COLO829 (cell line): ENCODE results near the gene CADPS2.

ENCODE experiments used
- DNase-seq: peaks from one replicate; pipeline ENCODE4 v3.0.0; 2012; ENCODE audit warnings: low spot score

CADPS2 gene

GRCh38 chr7:122364761-122365280 is 521.4 kb downstream of the CADPS2 start:
- DNase-seq, result no peak

DNA sequence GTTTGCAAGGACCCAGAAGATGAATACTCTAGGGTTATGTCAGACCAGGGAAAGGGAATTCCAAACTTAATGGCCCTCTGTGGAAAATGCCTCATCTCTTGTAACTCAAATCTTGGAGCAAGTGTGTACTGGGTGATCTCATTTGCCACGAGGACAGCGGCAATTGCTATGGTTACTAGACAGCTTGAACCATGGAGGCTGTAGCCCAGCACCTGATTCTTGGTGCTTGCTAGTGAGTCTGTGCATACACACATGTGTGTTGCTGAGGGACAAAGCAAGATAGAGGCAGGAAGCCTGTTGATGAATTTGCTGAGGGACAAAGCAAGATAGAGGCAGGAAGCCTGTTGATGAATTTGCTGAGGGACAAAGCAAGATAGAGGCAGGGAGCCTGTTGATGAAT is 523.1 kb downstream of the CADPS2 start:
- no peak for DNase-seq

DNA sequence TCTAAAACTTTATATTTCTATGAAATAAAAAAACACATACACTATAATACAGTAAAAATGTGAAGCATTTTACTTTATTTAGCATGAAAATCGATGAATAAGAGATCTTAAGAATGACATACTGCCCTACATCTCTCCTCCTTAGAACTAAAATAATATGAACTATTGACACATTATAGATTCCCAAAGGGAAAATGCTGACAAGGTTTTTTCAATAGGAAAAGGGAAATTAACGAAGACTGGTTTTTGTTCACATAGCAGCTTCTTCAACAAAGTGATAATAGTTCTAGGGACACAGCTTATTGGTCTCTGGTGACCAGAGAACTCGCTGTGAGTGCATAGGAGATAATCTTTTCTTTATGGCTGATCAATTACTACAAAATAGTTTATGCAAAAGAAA is 523.8 kb downstream of the CADPS2 start:
- DNase-seq, result no peak

DNA sequence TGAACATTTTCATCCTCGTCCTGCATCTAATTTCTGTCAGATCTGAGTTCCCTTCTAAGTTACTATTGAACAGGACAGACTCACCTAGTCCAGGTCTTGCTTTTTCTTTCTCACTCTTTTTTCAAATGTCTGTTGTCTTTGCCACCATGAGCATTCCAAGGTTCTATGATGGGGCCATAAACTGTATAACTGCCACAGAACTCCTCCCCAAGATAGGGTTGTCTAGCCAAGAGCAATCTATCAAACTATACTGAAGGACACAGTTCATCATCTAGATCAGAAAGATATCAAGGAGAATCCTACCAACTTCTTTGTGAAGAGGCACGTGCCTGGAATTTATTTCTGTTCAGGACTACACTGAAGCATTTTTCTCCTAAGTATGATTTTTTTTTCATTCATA is 531.6 kb downstream of the CADPS2 start:
- no peak for DNase-seq

DNA sequence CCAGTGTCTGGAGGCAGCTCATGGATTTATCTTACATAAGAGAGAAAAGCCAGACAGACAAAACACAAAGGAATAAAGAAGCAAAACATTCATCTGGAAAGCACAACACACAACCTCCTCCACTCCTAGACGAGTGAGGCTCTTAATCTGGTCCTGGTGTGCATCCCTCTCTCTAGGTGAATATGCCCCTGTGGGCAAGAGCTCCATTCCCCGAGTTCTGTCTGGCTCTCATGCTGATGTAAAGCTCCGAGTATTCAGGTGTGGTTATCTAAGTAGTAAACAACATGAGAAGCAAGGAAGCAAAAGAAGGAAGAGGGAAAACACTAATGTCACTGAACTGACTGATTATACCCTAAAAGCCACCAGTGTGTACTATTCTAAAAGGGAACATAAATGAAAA is 533.8 kb downstream of the CADPS2 start:
- no peak for DNase-seq

- DNase-seq, result no peak
Measured at GRCh38 chr7:122350701-122351100, 535.6 kb downstream of the CADPS2 start.

GRCh38 chr7:122344303-122344620 is 542.0 kb downstream of the CADPS2 start:
- DNase-seq, result no peak

DNA sequence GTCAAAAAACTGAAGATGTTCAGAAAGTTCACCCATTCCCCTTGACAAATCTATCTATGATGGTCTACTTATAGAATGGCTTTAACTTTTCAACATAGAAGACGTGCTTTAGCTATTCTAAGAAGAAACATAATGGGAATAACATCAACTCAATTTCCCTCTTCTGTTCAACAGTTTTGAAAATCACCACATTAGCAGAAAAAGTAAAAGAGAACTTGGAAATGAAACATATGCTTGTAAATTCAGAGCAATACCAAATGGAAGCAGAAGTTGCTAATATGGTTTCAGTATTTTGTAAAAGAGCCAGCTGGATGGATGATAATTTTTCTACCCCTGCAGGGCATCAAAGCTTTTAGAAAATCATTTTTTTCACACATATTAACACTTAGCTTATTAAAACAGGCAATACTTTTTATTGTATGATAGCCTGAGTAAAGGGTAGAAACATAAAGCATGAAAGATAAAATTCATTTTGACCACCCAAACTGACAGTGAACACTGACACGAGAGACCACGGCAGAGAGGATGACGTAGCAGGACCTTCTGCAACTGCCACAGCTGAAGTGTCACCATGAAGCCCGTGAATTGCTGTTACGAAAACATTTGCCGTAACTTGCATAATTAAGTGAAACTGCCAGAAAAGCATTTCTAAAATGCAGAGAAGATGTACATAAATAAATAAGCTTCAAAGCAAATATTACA is 542.5 kb downstream of the CADPS2 start:
- no peak for DNase-seq

GRCh38 chr7:122340427-122340826 is 545.8 kb downstream of the CADPS2 start:
- no peak for DNase-seq

GRCh38 chr7:122339145-122339904 is 546.9 kb downstream of the CADPS2 start:
- no peak for DNase-seq

- no peak for DNase-seq
Measured at GRCh38 chr7:122337011-122337410, 549.2 kb downstream of the CADPS2 start.

DNA sequence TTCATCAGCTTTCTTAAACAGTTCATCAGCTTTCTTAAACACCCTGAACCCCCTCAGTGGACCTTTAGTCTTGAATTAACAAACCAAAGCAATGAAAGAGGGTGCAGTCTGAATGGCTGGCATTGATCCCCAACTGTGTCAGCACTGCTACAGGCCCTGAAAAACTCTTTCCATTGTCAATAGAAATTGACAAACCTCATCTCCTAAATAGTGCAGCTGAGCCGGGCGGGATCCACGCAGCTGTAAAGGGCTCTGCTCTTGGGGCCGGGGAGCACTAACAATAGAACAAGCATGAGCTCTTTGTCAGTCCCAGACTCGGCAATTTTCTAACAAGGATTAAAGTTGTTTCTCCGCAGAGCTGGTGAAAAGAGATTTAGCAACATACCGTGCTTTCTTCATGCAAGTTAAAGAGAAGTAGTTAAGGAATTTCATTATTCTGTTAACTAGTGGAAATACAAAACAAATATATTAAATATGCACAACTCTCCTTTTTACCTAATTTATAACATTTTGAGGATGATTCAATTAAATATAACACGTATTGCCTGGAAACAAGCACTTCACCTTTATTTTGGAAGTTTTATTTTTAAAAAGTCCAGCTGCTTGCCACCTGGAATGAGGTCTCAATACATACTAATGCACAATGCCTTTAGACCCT is 557.0 kb downstream of the CADPS2 start:
- DNase-seq, result no peak

- no peak for DNase-seq
Measured at GRCh38 chr7:122327969-122328368, 558.3 kb downstream of the CADPS2 start.

- DNase-seq, result no peak
Measured at GRCh38 chr7:122316467-122317388, 569.5 kb downstream of the CADPS2 start.

DNA sequence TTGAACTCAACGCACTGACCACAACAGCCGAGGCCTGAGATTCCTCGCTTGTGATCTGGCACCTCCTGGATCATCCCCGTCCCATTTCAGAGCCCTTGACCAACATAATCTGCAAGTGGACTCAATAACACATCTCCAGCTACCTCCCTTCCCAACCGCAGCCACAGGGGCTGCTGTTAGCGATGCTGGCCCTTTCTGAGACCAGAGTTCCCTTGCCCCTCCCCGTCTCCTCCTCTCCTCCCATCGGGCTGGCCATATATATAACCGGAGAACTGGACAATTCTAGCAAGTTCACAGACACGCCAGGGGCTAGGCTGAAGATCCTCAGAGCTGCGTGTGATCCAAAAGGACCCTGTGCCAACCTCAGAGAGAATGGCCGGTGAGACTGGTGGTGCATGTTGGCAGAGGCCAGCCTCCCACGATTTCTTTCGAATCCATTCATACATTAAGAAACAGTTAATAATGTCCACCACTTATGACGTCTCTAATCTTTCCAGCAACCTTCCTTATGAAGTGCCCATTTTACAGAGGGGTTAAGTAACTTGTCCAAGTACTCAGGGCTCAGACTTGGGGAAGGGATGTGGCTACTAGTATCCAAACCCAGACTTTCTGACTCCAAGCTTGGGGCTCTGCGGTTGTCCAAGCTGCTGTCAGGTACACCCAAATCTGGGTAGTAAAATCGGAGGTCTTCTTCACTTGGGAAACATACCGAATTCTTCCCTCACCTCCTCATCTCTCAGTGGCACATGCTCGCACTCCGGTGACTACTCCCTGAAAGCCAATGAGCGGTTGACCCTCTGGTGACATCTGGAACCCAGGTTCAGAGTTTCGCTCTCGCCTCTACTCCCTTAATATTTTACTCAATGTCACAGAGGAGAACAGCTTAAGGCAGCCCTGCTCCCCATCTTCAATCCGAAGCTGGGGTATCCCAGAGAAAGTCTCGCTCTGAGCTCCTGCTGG is 570.5 kb downstream of the CADPS2 start:
- DNase-seq, result no peak

DNA sequence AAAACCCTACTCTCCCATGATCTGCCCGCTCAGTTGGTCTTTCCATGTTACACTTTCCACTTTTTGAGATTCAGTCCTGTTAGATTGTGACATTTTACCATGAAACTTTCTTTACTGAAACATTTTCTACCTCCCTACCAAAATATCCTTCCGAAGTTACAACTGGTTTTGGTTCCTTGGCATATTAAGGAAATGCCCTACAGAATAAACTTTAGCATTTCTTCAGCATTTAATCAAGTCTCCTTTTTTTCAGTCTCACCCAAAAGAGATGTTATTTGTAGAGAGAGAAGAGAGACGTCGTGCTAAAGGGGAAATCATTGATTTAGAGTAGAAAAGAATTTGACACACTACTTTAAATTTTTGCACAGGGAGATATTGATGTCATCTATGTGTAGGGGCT is 572.0 kb downstream of the CADPS2 start:
- DNase-seq, result no peak

DNA sequence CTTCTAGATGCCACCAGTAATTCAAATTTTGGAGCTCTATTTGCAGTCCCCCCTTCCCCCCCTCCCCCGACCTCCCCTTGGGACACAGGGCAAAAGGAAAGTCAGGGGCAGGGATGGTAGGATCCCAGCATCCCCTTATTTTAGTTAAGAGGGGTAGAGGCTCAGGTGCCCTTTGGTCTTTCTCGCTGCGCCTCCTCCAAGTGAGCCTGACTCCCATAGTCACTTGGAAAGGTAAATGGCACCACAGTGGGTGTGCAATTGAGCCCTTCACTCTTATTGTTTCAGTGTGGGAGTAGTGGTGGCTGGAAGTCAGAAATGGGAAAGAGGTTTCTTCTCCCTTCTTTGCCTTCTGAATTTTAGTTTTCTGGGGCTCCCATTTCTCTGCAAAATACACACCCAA is 573.5 kb downstream of the CADPS2 start:
- no peak for DNase-seq

GRCh38 chr7:122311734-122312450 is 574.4 kb downstream of the CADPS2 start:
- DNase-seq, result no peak

GRCh38 chr7:122311050-122311700 is 575.1 kb downstream of the CADPS2 start:
- DNase-seq, result no peak
